NB4 (cell line): Measurements from ENCODE around the gene RIT2.

Experiments
- POLR2A ChIP-seq: IDR thresholded peaks from 2 replicates; pipeline ENCODE4 v1.6.1; 2011; ENCODE audit warnings: mild to moderate bottlenecking; ENCODE audit not compliant: insufficient read length; ENCODE audit errors: extremely low read depth
- TF ChIP-seq, protein P1 (sequence below): IDR thresholded peaks from one replicate; pipeline ENCODE4 v1.5.1; 2012; ENCODE audit warnings: low read depth, low read length
- TF ChIP-seq, protein P2 (sequence below): IDR thresholded peaks from 2 replicates; pipeline ENCODE4 v1.6.1; 2011; ENCODE audit warnings: low read depth, low read length

- TF ChIP-seq, protein P1, sequence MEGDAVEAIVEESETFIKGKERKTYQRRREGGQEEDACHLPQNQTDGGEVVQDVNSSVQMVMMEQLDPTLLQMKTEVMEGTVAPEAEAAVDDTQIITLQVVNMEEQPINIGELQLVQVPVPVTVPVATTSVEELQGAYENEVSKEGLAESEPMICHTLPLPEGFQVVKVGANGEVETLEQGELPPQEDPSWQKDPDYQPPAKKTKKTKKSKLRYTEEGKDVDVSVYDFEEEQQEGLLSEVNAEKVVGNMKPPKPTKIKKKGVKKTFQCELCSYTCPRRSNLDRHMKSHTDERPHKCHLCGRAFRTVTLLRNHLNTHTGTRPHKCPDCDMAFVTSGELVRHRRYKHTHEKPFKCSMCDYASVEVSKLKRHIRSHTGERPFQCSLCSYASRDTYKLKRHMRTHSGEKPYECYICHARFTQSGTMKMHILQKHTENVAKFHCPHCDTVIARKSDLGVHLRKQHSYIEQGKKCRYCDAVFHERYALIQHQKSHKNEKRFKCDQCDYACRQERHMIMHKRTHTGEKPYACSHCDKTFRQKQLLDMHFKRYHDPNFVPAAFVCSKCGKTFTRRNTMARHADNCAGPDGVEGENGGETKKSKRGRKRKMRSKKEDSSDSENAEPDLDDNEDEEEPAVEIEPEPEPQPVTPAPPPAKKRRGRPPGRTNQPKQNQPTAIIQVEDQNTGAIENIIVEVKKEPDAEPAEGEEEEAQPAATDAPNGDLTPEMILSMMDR = no peak
- TF ChIP-seq POLR2A = no peak
- TF ChIP-seq, protein P2, sequence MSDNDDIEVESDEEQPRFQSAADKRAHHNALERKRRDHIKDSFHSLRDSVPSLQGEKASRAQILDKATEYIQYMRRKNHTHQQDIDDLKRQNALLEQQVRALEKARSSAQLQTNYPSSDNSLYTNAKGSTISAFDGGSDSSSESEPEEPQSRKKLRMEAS = no peak
Measured at GRCh38 chr18:43046322-43046721, 69.2 kb downstream of the RIT2 start.
